Head of caudate nucleus (tissue), 42 donors: ENCODE data around the gene DGKB.

Experiments
- DNase-seq, 42 donors: peaks; one replicate each; pipeline versions ENCODE4 v3.0.0 to v3.0.0-alpha.2; 2020 to 2021; ENCODE audit warnings: mixed read lengths in 7 of 42
- intact Hi-C: fragments of 100-400 bp; cut with DNase I; formaldehyde crosslinking; loops from one replicate; pipeline ENCODE4 v1.15.0; 2022

DGKB gene

GRCh38 chr7:14635955-14636354 is 266.6 kb downstream of the DGKB start:
- no peak for DNase-seq

GRCh38 chr7:14630048-14630447 is 272.5 kb downstream of the DGKB start:
- DNase-seq: no peak
- intact Hi-C loops: no loop called here

More at GRCh38 chr7:14635955-14636354, 266.6 kb downstream of the DGKB start:
- intact Hi-C loops: no loop called here

- no peak for DNase-seq
- intact Hi-C loops: no loop called here
Measured at GRCh38 chr7:14628516-14628915, 274.0 kb downstream of the DGKB start.

- DNase-seq: peak in 1 of 42 donors; percentile 6
- intact Hi-C loops: no loop called here
Measured at GRCh38 chr7:14626076-14626475, 276.5 kb downstream of the DGKB start.

- intact Hi-C loops: no loop called here
- DNase-seq: no peak
Measured at GRCh38 chr7:14622559-14622958, 280.0 kb downstream of the DGKB start.

GRCh38 chr7:14606101-14606500 is 296.4 kb downstream of the DGKB start:
- no peak for DNase-seq
- intact Hi-C loops: no loop called here

GRCh38 chr7:14604606-14605005 is 297.9 kb downstream of the DGKB start:
- no peak for DNase-seq
- intact Hi-C loops: no loop called here

- no peak for DNase-seq
- intact Hi-C loops: no loop called here
Measured at GRCh38 chr7:14602851-14603250, 299.7 kb downstream of the DGKB start.

GRCh38 chr7:14600766-14601367 is 301.7 kb downstream of the DGKB start:
- intact Hi-C loops: no loop called here
- no peak for DNase-seq

- DNase-seq: no peak
- intact Hi-C loops: no loop called here
Measured at GRCh38 chr7:14598978-14599377, 303.6 kb downstream of the DGKB start.

GRCh38 chr7:14596421-14596820 is 306.1 kb downstream of the DGKB start:
- intact Hi-C loops: no loop called here
- no peak for DNase-seq

GRCh38 chr7:14590206-14590605 is 312.3 kb downstream of the DGKB start:
- intact Hi-C loops: no loop called here
- no peak for DNase-seq

GRCh38 chr7:14585232-14585631 is 317.3 kb downstream of the DGKB start:
- no peak for DNase-seq
- intact Hi-C loops: no loop called here

- intact Hi-C loops: no loop called here
- DNase-seq: no peak
Measured at GRCh38 chr7:14583518-14583917, 319.0 kb downstream of the DGKB start.

- intact Hi-C loops: no loop called here
- DNase-seq: no peak
Measured at GRCh38 chr7:14582010-14582409, 320.5 kb downstream of the DGKB start.

GRCh38 chr7:14579971-14580370 is 322.6 kb downstream of the DGKB start:
- intact Hi-C loops: no loop called here

GRCh38 chr7:14576578-14576977 is 326.0 kb downstream of the DGKB start:
- no peak for DNase-seq
- intact Hi-C loops: no loop called here

More at GRCh38 chr7:14579971-14580370, 322.6 kb downstream of the DGKB start:
- DNase-seq: no peak

- DNase-seq: no peak
- intact Hi-C loops: no loop called here
Measured at GRCh38 chr7:14570750-14571607, 331.6 kb downstream of the DGKB start.

GRCh38 chr7:14552060-14552459 is 350.5 kb downstream of the DGKB start:
- DNase-seq: no peak
- intact Hi-C loops: no loop called here

GRCh38 chr7:14551310-14551709 is 351.2 kb downstream of the DGKB start:
- intact Hi-C loops: no loop called here
- DNase-seq: no peak

- no peak for DNase-seq
- intact Hi-C loops: no loop called here
Measured at GRCh38 chr7:14542624-14543023, 359.9 kb downstream of the DGKB start.
